H1 (cell line): ENCODE results near the gene SPAG4. TPM values are rescaled to one million over a fixed set of nuclear protein-coding genes. Genes with fewer than 3 reads are reported as not detected.

Experiments used
- CTCF ChIA-PET: fragments of 300-600 bp; sonication (Branson Sonifier 250); formaldehyde crosslinking; loops from one replicate; lab custom pipeline; 2021; ENCODE audit not compliant: partially characterized antibody; lab: Charles Lee
- POLR2A ChIA-PET: fragments of 300-600 bp; sonication (Branson Sonifier 250); formaldehyde crosslinking; loops from one replicate; lab custom pipeline; 2021; ENCODE audit warnings: inconsistent platforms; ENCODE audit not compliant: partially characterized antibody; lab: Charles Lee
- DNase-seq, 2 experiments: peaks; one replicate each; pipeline versions ENCODE4 v3.0.0 to v3.0.0-alpha.2; 2010 to 2022; ENCODE audit warnings: low spot score in 2 of 2, low read depth in 1 of 2, mixed read lengths in 1 of 2
- FAIRE-seq: peaks from 2 replicates; lab custom pipeline; 2011; peaks lifted over from hg19 to GRCh38; lab: Jason Lieb, UNC
- H2AFZ ChIP-seq: 2 replicates; pipeline ENCODE4 v1.8.1; 2012; ENCODE audit warnings: low read length, inconsistent platforms
- H2AK5ac ChIP-seq: 2 replicates; pipeline ENCODE4 v1.6.1; 2013; ENCODE audit warnings: low read depth, low read length
- H2BK120ac ChIP-seq: replicated peaks from 2 replicates; pipeline ENCODE3; 2013; ENCODE audit warnings: low read depth, low read length, inconsistent platforms
- H2BK12ac ChIP-seq: 2 replicates; pipeline ENCODE4 v1.6.1; 2013; ENCODE audit warnings: low read depth, low read length
- H2BK15ac ChIP-seq: 2 replicates; pipeline ENCODE4 v1.6.1; 2013; ENCODE audit warnings: low read length
- H2BK20ac ChIP-seq: 2 replicates; pipeline ENCODE4 v1.6.1; 2013; ENCODE audit warnings: low read length
- H2BK5ac ChIP-seq: 2 replicates; pipeline ENCODE4 v1.6.1; 2013; ENCODE audit warnings: low read depth, low read length
- H3K14ac ChIP-seq: 2 replicates; pipeline ENCODE4 v1.6.1; 2013; ENCODE audit warnings: inconsistent platforms; ENCODE audit not compliant: insufficient read length
- H3K18ac ChIP-seq: 2 replicates; pipeline ENCODE4 v1.6.1; 2013; ENCODE audit warnings: low read length; ENCODE audit errors: extremely low read depth
- H3K23ac ChIP-seq: 2 replicates; pipeline ENCODE4 v1.6.1; 2013; ENCODE audit warnings: inconsistent platforms; ENCODE audit not compliant: insufficient read length
- H3K23me2 ChIP-seq: 2 replicates; pipeline ENCODE4 v1.6.1; 2013; ENCODE audit warnings: low read depth, low read length
- H3K27ac ChIP-seq: 2 replicates; pipeline ENCODE4 v1.6.1; 2011; ENCODE audit warnings: low read depth, low read length, inconsistent platforms
- H3K27me3 ChIP-seq, 4 experiments: replicated peaks in 1 of 4; 1 replicate in 1 of 4; 2 replicates in 3 of 4; pipeline versions ENCODE4 v1.6.1 to v1.8.1; 2011 to 2013; ENCODE audit warnings: low read length in 3 of 4, mild to moderate bottlenecking in 3 of 4, inconsistent platforms in 2 of 4, mixed read lengths in 2 of 4, moderate library complexity in 1 of 4; ENCODE audit not compliant: control insufficient read depth in 3 of 4, insufficient read depth in 3 of 4; ENCODE audit errors: extremely low read depth in 1 of 4
- H3K36me3 ChIP-seq, 4 experiments: 2 replicates each; pipeline versions ENCODE4 v1.6.1 to v1.8.1; 2011 to 2013; ENCODE audit warnings: mild to moderate bottlenecking in 4 of 4, low read length in 3 of 4, moderate library complexity in 2 of 4, control low read depth in 1 of 4, inconsistent platforms in 1 of 4; ENCODE audit not compliant: insufficient read depth in 4 of 4, control insufficient read depth in 2 of 4
- H3K4ac ChIP-seq: replicated peaks from 2 replicates; pipeline ENCODE3; 2013; ENCODE audit warnings: low read length, low read depth, mixed read lengths, inconsistent platforms; ENCODE audit not compliant: insufficient read length
- H3K4me1 ChIP-seq, 4 experiments: replicated peaks in 1 of 4; 1 replicate in 1 of 4; 2 replicates in 3 of 4; pipeline versions ENCODE4 v1.6.1 to v1.8.1; 2011 to 2013; ENCODE audit warnings: low read length in 3 of 4, inconsistent platforms in 2 of 4, mixed read lengths in 1 of 4; ENCODE audit not compliant: insufficient read depth in 4 of 4, control insufficient read depth in 3 of 4
- H3K4me2 ChIP-seq, 2 experiments: 2 replicates each; pipeline versions ENCODE4 v1.6.1 to v1.8.1; 2011 to 2013; ENCODE audit warnings: low read depth in 2 of 2, low read length in 2 of 2, control low read depth in 1 of 2, inconsistent platforms in 1 of 2, mild to moderate bottlenecking in 1 of 2; ENCODE audit not compliant: insufficient read depth in 1 of 2
- H3K4me3 ChIP-seq, 4 experiments: fragments of 200-600, 300-600 bp in 1 of 4; sonication (generic), shearing (Covaris generic), sonication (Bioruptor Twin) in 1 of 4; 2 replicates each; pipeline versions ENCODE4 v1.5.1 to v1.8.1; 2011 to 2016; ENCODE audit warnings: low read length in 4 of 4, low read depth in 3 of 4, control low read depth in 2 of 4, inconsistent platforms in 2 of 4, mild to moderate bottlenecking in 2 of 4, mixed read lengths in 1 of 4, moderate library complexity in 1 of 4; ENCODE audit not compliant: insufficient read depth in 2 of 4; ENCODE audit errors: extremely low read depth in 1 of 4
- H3K56ac ChIP-seq: replicated peaks from 2 replicates; pipeline ENCODE3; 2013; ENCODE audit warnings: low read depth, mild to moderate bottlenecking, mixed read lengths, low read length, inconsistent platforms; ENCODE audit not compliant: insufficient read length
- H3K79me1 ChIP-seq: 2 replicates; pipeline ENCODE4 v1.6.1; 2013; ENCODE audit warnings: low read depth, low read length, control low read depth
- H3K79me2 ChIP-seq, 2 experiments: 2 replicates each; pipeline versions ENCODE4 v1.6.1 to v1.8.1; 2012 to 2013; ENCODE audit warnings: low read length in 2 of 2, mild to moderate bottlenecking in 2 of 2, inconsistent platforms in 1 of 2; ENCODE audit not compliant: insufficient read depth in 2 of 2, control insufficient read depth in 1 of 2
- H3K9ac ChIP-seq, 4 experiments: replicated peaks in 1 of 4; 1 replicate in 1 of 4; 2 replicates in 3 of 4; pipeline versions ENCODE4 v1.6.1 to v1.8.1; 2011 to 2013; ENCODE audit warnings: low read depth in 3 of 4, low read length in 3 of 4, control low read depth in 2 of 4, mild to moderate bottlenecking in 2 of 4, moderate library complexity in 2 of 4, inconsistent platforms in 1 of 4; ENCODE audit errors: extremely low read depth in 1 of 4
- H3K9me3 ChIP-seq, 2 experiments: 2 replicates each; pipeline versions ENCODE4 v1.6.1 to v1.8.1; 2012 to 2013; ENCODE audit warnings: mild to moderate bottlenecking in 2 of 2, moderate library complexity in 2 of 2, control low read depth in 1 of 2, inconsistent platforms in 1 of 2, low read depth in 1 of 2, low read length in 1 of 2, mixed read lengths in 1 of 2; ENCODE audit not compliant: insufficient read depth in 2 of 2
- H4K20me1 ChIP-seq, 2 experiments: replicated peaks in 1 of 2; 2 replicates each; pipeline versions ENCODE3 to v1.8.1; 2011 to 2013; ENCODE audit warnings: inconsistent platforms in 2 of 2, low read length in 2 of 2, mild to moderate bottlenecking in 1 of 2; ENCODE audit not compliant: insufficient read depth in 2 of 2, control insufficient read depth in 1 of 2
- H4K5ac ChIP-seq: 2 replicates; pipeline ENCODE4 v1.6.1; 2013; ENCODE audit warnings: low read length, low read depth, mixed read lengths, inconsistent platforms; ENCODE audit not compliant: insufficient read length
- H4K8ac ChIP-seq: 2 replicates; pipeline ENCODE4 v1.8.0; 2013; ENCODE audit warnings: mild to moderate bottlenecking, moderate library complexity, low read length, inconsistent platforms; ENCODE audit not compliant: insufficient read depth; ENCODE audit errors: extremely low read depth
- H4K91ac ChIP-seq: replicated peaks from 2 replicates; pipeline ENCODE3; 2013; ENCODE audit warnings: low read length, mixed read lengths, inconsistent platforms; ENCODE audit not compliant: insufficient read length
- POLR2AphosphoS5 ChIP-seq: IDR thresholded peaks from 2 replicates; pipeline ENCODE4 v1.6.1; 2011; ENCODE audit warnings: low read depth, low read length
- WGBS, 2 experiments: shearing (Covaris generic) in 1 of 2; methylation state at CpG; one replicate each; pipeline versions ENCODE4 v1.1.6 to v1.1.7; 2013 to 2015; ENCODE audit warnings: low lambda C conversion rate in 2 of 2, mixed read lengths in 2 of 2, inconsistent platforms in 1 of 2, low coverage in 1 of 2, missing lambda C conversion rate in 1 of 2; ENCODE audit not compliant: insufficient replicate concordance in 2 of 2, insufficient coverage in 1 of 2, insufficient read length in 1 of 2; ENCODE audit errors: extremely low coverage in 1 of 2, missing lambda C conversion rate in 1 of 2; 5-methylcytosine and 5-hydroxymethylcytosine counted together
- polyA plus RNA-seq, 7 experiments: library from polyadenylated mRNA; depleted of rRNA in 3 of 7; stranded (reverse) in 5 of 7; unstranded in 2 of 7; fragments of >200 nt in 5 of 7; fragments of 200-250 nt in 2 of 7; gene quantifications; 1 replicate in 5 of 7; 2 replicates in 1 of 7; 4 replicates in 1 of 7; pipeline versions ENCODE4 v1.2.1 to v1.2.3, GENCODE V29; 2011 to 2013; ENCODE audit warnings: missing spikeins in 2 of 7, mixed read lengths in 2 of 7
- total RNA-seq: library from RNA; stranded (reverse); fragmentation: NEBNext Ultra II Directional; extraction: Animal tissue kit (Norgen Biotek cat#: 25700); gene quantifications from 2 replicates; pipeline ENCODE4 v1.2.1, GENCODE V29; 2021

SPAG4 gene
- total and polyA plus RNA-seq, 2 of the 8 experiments (the other 6 are each of a cell fraction or from before 2014, with no cell fraction given): 2.4 to 6.0 TPM

DNA sequence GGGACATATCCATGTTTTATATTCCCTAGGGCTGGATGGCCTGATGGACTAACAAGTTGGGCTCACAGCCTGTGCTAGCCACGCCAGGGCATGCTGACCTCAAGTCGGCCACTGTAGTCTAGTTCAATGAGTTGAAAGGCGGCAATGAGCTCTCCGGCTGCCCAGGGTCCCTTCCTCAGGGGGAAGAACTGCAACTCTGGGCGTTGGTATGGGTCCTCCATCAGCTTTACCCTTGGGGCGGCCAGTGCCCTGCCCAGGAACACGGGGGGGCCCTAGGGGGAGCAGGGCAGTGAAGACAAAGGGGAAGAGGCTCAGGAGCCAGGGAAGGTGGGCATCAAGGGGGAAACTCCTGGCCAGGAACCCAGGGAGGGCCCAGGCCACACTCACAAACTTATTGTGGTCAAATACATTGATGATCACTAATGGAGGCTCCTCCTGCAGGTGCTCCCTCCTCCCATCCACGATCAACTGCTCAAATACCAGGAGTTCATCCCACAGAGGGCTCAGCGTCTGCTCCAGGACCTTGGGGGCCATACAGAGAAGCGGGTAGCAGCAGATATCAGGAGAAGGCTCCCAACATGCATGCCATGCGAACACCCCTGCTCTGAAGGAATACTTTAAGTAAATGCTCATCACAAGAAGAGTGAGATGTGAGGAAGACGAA is 32.8 kb upstream of the SPAG4 start:
- Histone ChIP-seq H3K9me3 (no peaks in the 10 kb centered on the region), H2BK20ac (no peak overlapping the region), H3K56ac (no peak overlapping the region), H4K5ac (no peak overlapping the region), H3K4me1 (no peaks in the 10 kb centered on the region), H3K23ac (no peak overlapping the region), H3K36me3 (no peaks in the 10 kb centered on the region), H3K79me1 (no peaks in the 10 kb centered on the region), H3K14ac (no peak overlapping the region), H2BK12ac (no peak overlapping the region), H3K27me3 (no peaks in the 10 kb centered on the region), H2BK120ac (no peak overlapping the region), H3K18ac (no peak overlapping the region), H4K20me1 (no peaks in the 10 kb centered on the region), H3K27ac (no peak overlapping the region), H2BK15ac (no peak overlapping the region), H3K4me3 (no peak overlapping the region), H3K23me2 (peaks cover 3% of the 10 kb centered on the region; the same call in 1 of the 2 replicates), H3K4me2 (no peak overlapping the region), H2BK5ac (no peak overlapping the region), H2AFZ (no peak overlapping the region), H3K9ac (no peak overlapping the region), H2AK5ac (no peak overlapping the region), H3K4ac (no peak overlapping the region), H4K91ac (no peak overlapping the region), H4K8ac (no peak overlapping the region), H3K79me2 (no peaks in the 10 kb centered on the region)
- POLR2A ChIA-PET: interaction anchor here (0.9 to 1.2 kb wide), 2 partner anchors 9 to 21 kb away, joined by 3 read pairs; no protein-coding TSS in a partner anchor
- DNase-seq: no peak
- TF ChIP-seq POLR2AphosphoS5: no peak
- WGBS, 2 experiments: 88% methylated on average over 12 of the region's 12 CpGs; no CpG with 5 or more reads in 1 of the 2 experiments
- CTCF ChIA-PET: no interaction called here
- no peak for FAIRE-seq
